GM12878 (cell line): ENCODE data around the gene ZWILCH. TPM values are rescaled to one million over a fixed set of nuclear protein-coding genes. Genes with fewer than 3 reads are reported as not detected.

ENCODE experiments used
- BMI1 ChIP-seq: fragments of 450-650 bp; IDR thresholded peaks from 2 replicates; pipeline ENCODE4 v1.6.1; 2016; ENCODE audit warnings: mild to moderate bottlenecking, moderate library complexity, borderline replicate concordance
- CREB1 ChIP-seq: IDR thresholded peaks from 2 replicates; pipeline ENCODE4 v1.6.1; 2012; ENCODE audit warnings: low read depth, mild to moderate bottlenecking, inconsistent platforms
- CREM ChIP-seq: IDR thresholded peaks from 2 replicates; pipeline ENCODE4 v1.6.1; 2014; ENCODE audit warnings: antibody characterized with exemption, low read depth
- DPF2 ChIP-seq: fragments of 450-650 bp; IDR thresholded peaks from 2 replicates; pipeline ENCODE4 v1.6.1; 2017; ENCODE audit warnings: mild to moderate bottlenecking
- EGR1 ChIP-seq, 2 experiments: IDR thresholded peaks; 1 replicate in 1 of 2; 2 replicates in 1 of 2; pipeline ENCODE4 v1.6.1; 2011 to 2012; ENCODE audit warnings: low read depth in 2 of 2, low read length in 2 of 2, borderline replicate concordance in 1 of 2, mild to moderate bottlenecking in 1 of 2, moderate library complexity in 1 of 2
- FOXM1 ChIP-seq: IDR thresholded peaks from 2 replicates; pipeline ENCODE4 v1.6.1; 2012; ENCODE audit warnings: low read depth, mild to moderate bottlenecking, inconsistent platforms, low read length, moderate library complexity
- KAT2A ChIP-seq: conservative IDR thresholded peaks from 2 replicates; pipeline ENCODE4 v1.6.1; 2011; ENCODE audit warnings: low read depth, low read length; ENCODE audit not compliant: control insufficient read depth
- MAX ChIP-seq: IDR thresholded peaks from 2 replicates; pipeline ENCODE4 v1.6.1; 2012; ENCODE audit warnings: low read depth, low read length, improper control_type of control experiment
- MEF2A ChIP-seq: IDR thresholded peaks from 2 replicates; pipeline ENCODE4 v1.6.1; 2011; ENCODE audit warnings: low read depth, mild to moderate bottlenecking, low read length, moderate library complexity; ENCODE audit not compliant: insufficient read depth
- MLLT1 ChIP-seq: fragments of 450-650 bp; IDR thresholded peaks from 2 replicates; pipeline ENCODE4 v1.6.1; 2016; ENCODE audit warnings: mild to moderate bottlenecking
- MYC ChIP-seq: IDR thresholded peaks from 2 replicates; pipeline ENCODE4 v1.6.1; 2011; ENCODE audit warnings: mild to moderate bottlenecking, low read length, moderate library complexity, inconsistent platforms; ENCODE audit not compliant: insufficient read depth, insufficient replicate concordance, insufficient read length, severe bottlenecking
- NR2C1 ChIP-seq: fragments of 450-650 bp; IDR thresholded peaks from 2 replicates; pipeline ENCODE4 v1.6.1; 2017; ENCODE audit warnings: antibody characterized with exemption, mild to moderate bottlenecking, moderate library complexity
- PRDM15 ChIP-seq: fragments of 450-650 bp; formaldehyde crosslinking; IDR thresholded peaks from 2 replicates; pipeline ENCODE4 v1.4.0; 2020; ENCODE audit warnings: mild to moderate bottlenecking, moderate library complexity
- SIX5 ChIP-seq: IDR thresholded peaks from 2 replicates; pipeline ENCODE4 v1.6.1; 2011; ENCODE audit warnings: mild to moderate bottlenecking, low read depth, low read length, moderate library complexity; ENCODE audit not compliant: severe bottlenecking
- USF2 ChIP-seq: IDR thresholded peaks from 2 replicates; pipeline ENCODE4 v1.6.1; 2011; ENCODE audit warnings: low read depth, low read length, improper control_type of control experiment, borderline replicate concordance
- ZBTB40 ChIP-seq: fragments of 450-650 bp; IDR thresholded peaks from 2 replicates; pipeline ENCODE4 v1.6.1; 2016; ENCODE audit warnings: mild to moderate bottlenecking, moderate library complexity, borderline replicate concordance
- ZNF622 ChIP-seq: fragments of 450-650 bp; IDR thresholded peaks from 2 replicates; pipeline ENCODE4 v1.6.1; 2017; ENCODE audit warnings: mild to moderate bottlenecking, inconsistent platforms
- polyA plus RNA-seq, 11 experiments: library from polyadenylated mRNA; depleted of rRNA in 4 of 11; unstranded in 6 of 11; stranded (reverse) in 5 of 11; fragments of >200 nt; fragmentation: Nextera tagmentation in 4 of 11; fragmentation: Illumina TruSeq in 1 of 11; extraction: Ambion mirVana in 4 of 11; extraction: Trizol in 1 of 11; gene quantifications; 1 replicate in 1 of 11; 2 replicates in 10 of 11; pipeline versions ENCODE4 v1.2.1 to v1.2.3, GENCODE V29; 2011 to 2016; ENCODE audit warnings: inconsistent platforms in 2 of 11, missing spikeins in 2 of 11, low read depth in 1 of 11
- total RNA-seq, 4 experiments: library from RNA; depleted of rRNA in 3 of 4; stranded (reverse); fragments of >200 nt in 3 of 4; fragmentation: Illumina TruSeq in 1 of 4; extraction: Trizol in 1 of 4; gene quantifications; 2 replicates each; pipeline versions ENCODE4 v1.2.1 to v1.2.3, GENCODE V29; 2013 to 2021

Gene ZWILCH
- total and polyA plus RNA-seq, 10 of the 15 experiments (the other 5 are each of a cell fraction or from before 2014, with no cell fraction given), result 15.6 to 73.9 (median 32.4) TPM

GRCh38 chr15:66497502-66498455, 7.3 kb upstream of the ZWILCH start, which contains the start of gene SNAPC5 (continued):
- TF ChIP-seq CREM (peak; percentile 99), MLLT1 (peak; percentile 54; the same call in 1 of the 2 replicates), NR2C1 (0 out of 2 replicates have a peak, but pooled peaks have one; percentile 4), MAX (peak; percentile 93), FOXM1 (peak; percentile 34; the same call in 1 of the 2 replicates), EGR1 (IDR thresholded peaks at IDR 0.05; ENCODE audit: borderline replicate concordance in 1 of 2, low read depth in 2 of 2, low read length in 2 of 2) (peak in 1 of 2 experiments; percentile 7; a peak in 1 of 3 replicates), ZNF622 (no peak), KAT2A (no peak), CREB1 (peak; percentile 99), MYC (peak; percentile 48), MEF2A (peak; percentile 58), SIX5 (peak; percentile 6), USF2 (no peak), DPF2 (peak; percentile 40; the same call in 1 of the 2 replicates), BMI1 (no peak; the same call in 1 of the 2 replicates), PRDM15 (CRISPR knock-in tag) (0 out of 2 replicates have a peak, but pooled peaks have one; percentile 6), ZBTB40 (peak; percentile 69; the same call in 1 of the 2 replicates)
